Muscle of arm (tissue), 12 donors: Measurements from ENCODE around the gene CTNNAL1. TPM values are rescaled to one million over a fixed set of nuclear protein-coding genes. Genes with fewer than 3 reads are reported as not detected.
"Not testable (repeated sequence)": the region's sequence is repeated elsewhere in the genome, so short reads cannot be mapped to it uniquely, and the experiment has no call there.

Source experiments
- DNase-seq: peaks from one replicate; pipeline ENCODE4 v3.0.0-alpha.2; 2013
- polyA plus RNA-seq, 12 donors: library from polyadenylated mRNA; unstranded; fragments of 120-200 nt; gene quantifications; one replicate each; pipeline ENCODE4 v1.2.1, GENCODE V29; 2013; ENCODE audit not compliant: insufficient read length in 12 of 12

The CTNNAL1 gene
- polyA plus RNA-seq, 12 donors = 25.4 to 35.1 (median 31.2) TPM; not detected in 1

- DNase-seq = no peak
Measured at GRCh38 chr9:108997112-108997511, 16.2 kb downstream of the CTNNAL1 start.

- no peak for DNase-seq
Measured at GRCh38 chr9:108996643-108997042, 16.7 kb downstream of the CTNNAL1 start.

DNA sequence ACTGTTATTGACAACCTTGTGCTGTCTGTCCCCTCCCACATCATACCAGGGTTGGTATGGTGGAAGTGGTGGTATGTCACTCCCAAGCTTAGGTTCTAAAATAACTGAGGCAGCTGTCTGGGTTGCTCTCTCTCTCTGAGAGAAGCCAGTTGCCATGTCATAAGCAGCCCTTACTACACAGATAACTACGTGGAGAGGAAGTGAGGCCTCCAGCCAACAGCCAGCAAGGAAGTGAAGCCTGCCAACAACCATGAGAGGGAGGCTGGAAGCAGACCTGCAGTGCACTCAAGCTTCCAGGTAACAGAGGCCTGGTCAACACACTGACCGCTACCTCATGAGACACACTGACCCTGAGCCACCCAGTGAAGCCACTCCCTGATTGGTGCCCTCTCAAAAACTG, 18.6 kb downstream of the CTNNAL1 start:
- DNase-seq = no peak

- no peak for DNase-seq
Measured at GRCh38 chr9:108991479-108991878, 21.8 kb downstream of the CTNNAL1 start.

DNA sequence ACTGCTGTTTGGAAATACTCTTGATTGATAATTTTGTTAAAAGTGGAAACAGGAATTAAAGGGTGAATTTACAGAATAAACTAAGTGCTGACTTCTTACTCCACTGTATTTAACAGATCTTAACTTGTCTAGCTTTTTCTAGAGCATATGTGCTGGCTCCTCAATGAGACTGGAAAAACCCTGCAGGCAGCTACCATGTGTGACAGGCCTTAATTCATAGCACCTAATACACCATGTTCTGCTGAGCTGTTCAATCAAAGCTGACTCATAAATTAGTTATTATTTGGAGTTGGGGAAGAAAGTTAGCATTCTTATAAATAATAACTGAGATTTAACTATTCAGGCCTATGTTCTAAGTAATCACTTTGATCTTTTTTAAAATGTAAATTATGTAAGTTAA, 29.4 kb downstream of the CTNNAL1 start:
- no peak for DNase-seq

GRCh38 chr9:108980893-108981292, 32.4 kb downstream of the CTNNAL1 start:
- DNase-seq = no peak

DNA sequence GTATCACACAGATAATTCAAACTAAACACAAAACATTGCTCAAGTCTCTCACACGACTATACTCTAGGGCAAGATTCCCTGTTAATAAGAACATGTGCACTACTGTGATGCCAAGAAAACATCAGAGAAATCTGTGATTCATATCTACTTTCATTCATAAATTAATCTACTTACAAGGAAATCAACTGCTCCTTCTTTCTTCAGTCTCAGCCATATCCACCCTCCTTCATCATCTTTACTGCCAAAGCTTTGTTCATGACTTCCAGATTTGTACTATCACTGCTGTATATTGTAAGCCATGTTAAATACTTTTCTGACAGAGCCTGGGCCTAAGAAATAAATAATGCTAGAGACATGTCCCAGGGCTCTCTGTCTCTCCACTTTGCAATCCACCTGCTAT, 35.1 kb downstream of the CTNNAL1 start:
- DNase-seq = peak; percentile 22

GRCh38 chr9:108973895-108974294, 39.4 kb downstream of the CTNNAL1 start:
- DNase-seq = no peak

GRCh38 chr9:108972626-108973209, 40.6 kb downstream of the CTNNAL1 start:
- DNase-seq = peak; percentile 7

DNA sequence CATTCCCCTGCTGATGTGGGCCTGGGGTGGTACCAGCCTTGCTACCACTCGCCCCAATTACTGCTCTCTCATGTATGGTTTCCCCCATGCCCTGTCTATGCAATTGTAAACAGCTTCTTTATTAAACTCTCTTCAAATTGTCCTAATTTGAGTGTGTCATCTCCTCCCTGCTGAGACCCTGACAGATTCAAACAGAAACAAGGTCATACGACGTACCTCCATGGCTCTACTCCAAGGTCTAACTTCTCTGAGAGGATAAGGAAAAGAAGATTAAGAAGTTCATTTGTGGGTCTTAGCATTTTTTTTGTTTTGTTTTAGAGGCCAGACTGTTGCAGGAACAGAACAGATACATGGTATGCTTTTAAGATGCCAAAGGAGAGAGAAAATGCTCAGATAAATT, 41.1 kb downstream of the CTNNAL1 start:
- no peak for DNase-seq

DNA sequence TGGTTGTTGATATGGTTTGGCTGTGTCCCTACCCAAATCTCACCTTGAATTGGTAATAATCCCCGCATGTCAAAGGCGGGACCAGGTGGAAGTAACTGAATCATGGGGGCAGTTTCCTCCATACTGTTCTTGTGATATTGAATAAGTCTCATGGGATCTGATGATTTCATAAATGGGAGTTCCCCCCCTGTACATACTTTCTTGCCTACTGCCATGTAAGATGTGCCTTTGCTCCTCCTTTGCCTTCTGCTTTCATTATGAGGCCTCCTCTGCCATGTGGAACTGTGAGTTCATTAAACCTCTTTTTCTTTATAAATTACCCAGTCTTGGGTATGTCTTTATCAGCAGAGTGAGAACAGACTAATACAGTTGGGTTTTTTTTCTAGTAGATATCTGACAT, 41.9 kb downstream of the CTNNAL1 start:
- not testable (repeated sequence) for DNase-seq

DNA sequence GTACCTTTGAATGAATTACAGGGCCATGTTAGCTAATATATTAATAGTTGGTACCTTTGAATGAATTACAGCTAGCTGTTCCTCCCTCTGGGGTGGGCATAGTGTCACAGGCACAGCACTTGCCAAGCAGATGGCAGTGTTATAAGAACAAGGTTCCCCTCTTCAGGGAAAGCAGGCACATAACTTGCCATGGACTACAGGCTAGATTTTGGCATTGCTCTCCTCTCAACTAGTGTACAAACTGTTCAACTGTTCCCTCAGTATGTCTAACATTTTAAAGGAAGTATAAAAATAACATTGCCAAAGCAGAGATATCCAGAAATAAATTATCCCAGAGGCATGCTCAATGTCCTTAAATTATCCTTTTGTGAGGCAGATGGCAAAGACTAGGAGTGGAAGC, 45.4 kb downstream of the CTNNAL1 start:
- no peak for DNase-seq

- DNase-seq = no peak
Measured at GRCh38 chr9:108963459-108964143, 49.7 kb downstream of the CTNNAL1 start.

- no peak for DNase-seq
Measured at GRCh38 chr9:108961151-108961550, 52.1 kb downstream of the CTNNAL1 start.

GRCh38 chr9:108960331-108960730, 53.0 kb downstream of the CTNNAL1 start:
- DNase-seq = no peak

GRCh38 chr9:108956631-108957026, 56.7 kb downstream of the CTNNAL1 start:
- no peak for DNase-seq

- no peak for DNase-seq
Measured at GRCh38 chr9:108956022-108956630, 57.2 kb downstream of the CTNNAL1 start.

DNA sequence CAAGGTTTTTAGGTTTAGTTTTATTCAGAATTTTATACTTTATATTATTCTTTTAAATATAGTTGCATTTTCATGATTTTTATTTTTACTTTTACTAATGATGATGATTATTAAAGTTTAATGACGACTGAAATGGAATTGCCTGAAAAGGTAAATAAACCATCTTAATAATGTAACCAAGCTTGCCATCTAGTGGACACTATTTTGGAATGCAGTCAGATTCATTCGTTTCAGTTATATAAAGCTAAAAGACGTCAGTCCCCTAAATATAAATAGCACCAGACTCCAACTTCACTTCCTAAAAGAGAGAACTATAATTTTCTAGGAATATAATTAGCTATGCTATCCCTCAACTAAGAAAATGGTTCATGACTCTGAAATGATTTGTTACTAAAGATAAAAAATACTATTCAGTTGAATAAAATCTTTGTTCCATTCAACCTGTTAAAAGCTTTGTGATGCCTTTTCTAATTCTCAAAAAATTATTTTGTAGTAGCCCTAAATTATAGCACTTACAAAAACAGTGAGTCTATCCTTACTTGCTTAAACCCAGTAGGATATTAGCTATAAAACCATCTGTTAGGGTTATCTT, 59.2 kb downstream of the CTNNAL1 start:
- DNase-seq = peak; percentile 58

DNA sequence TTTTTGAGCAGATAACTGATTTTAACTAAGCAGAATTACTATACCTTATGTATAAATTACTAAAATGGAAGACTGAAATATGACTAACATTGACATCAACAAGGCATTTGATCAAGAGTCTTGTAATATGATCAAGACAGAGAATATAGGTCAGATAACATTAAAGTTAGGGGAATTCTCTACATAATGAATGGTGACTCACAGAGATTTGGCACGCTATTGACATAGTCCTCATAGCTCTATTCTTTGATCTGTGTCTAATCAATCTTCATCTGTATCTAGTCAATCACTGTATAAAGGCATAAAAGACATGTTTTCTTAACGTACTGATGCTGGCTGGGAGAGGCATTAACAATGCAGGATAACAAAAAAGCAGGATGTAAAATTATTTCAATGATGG, 61.7 kb downstream of the CTNNAL1 start:
- no peak for DNase-seq

DNA sequence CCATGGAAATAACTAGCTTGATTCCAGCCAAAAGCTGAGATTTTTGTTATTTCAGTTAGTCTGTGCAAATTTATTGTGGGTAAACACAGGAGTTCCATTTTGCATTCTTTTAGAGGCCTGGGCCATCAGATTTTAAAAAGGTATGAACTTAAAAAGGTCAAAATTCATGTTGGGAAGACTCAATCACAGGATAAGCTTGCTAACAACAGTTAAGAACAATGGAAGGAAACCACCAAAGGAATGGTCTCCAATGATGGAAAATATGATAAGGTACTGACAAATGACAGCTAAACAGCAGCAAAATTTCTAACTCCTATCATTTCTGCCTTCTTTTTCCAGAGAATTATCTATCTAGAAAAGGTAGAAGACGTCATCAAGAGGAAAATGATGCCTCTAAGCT, 63.1 kb downstream of the CTNNAL1 start:
- no peak for DNase-seq

DNA sequence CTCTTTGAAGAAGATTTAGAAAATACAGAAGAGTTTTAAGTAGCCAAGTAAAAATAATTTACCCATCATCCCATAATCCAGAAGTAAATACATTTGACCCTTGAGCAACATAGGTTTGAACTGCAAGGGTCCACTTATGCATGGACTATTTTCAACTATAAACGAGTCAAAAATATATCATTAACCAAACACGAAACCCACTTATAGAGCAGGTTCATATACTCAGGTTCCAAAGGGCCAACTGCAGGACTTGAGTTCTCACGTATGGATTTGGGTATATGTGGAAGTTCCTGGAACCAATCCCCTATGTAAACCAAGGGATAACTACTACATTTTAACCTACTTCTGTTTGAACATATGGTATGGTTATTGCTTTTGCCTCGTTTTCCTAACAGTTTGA, 73.3 kb downstream of the CTNNAL1 start:
- DNase-seq = no peak

DNA sequence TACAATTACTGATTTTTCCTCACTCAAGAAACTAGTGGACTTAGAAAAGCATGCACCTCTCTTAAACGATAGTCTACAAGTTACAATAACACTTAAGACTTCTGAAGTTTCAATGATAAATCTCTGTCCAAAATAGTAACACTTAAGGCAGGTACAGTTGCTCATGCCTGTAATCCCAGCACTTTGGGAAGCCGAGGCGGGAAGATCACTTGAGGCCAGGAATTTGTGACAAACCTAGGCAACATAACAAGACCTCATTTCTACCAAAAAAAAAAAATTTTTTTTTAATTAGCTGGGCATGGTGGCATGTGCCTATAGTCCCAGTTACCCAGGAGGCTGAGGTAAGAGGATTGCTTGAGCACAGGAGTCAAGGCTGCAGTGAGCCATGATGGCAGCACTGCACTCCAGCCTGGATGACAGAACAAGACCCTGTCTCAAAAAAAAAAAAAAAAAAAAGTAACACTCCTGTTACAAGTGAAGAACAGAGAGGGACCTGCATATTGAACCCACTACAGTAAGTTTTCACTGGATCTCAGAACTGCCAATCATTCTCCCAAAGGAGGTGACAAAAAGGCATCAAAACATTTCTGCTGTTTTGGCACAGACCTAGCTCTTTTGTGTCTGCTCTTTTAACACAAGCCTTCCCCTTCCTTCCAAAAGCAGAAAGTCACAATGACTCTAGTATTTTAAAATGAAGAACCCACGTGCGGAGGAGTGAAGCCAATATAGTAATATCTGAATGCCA, 75.6 kb downstream of the CTNNAL1 start:
- DNase-seq = no peak
